Suppressor macrophage treated with lipopolysaccharide for 1 hour (primary cell): ENCODE data around the gene WDR47.
"Not testable (repeated sequence)": the region's sequence is repeated elsewhere in the genome, so short reads cannot be mapped to it uniquely, and the experiment has no call there.

ENCODE experiments used
- DNase-seq, 3 donors: peaks; one replicate each; pipeline ENCODE4 v3.0.0-alpha.2; 2020 to 2022

Gene WDR47

GRCh38 chr1:109050228-109050995 lies 8.5 kb upstream of the WDR47 start:
- DNase-seq, result no peak

GRCh38 chr1:109048335-109048734 lies 6.4 kb upstream of the WDR47 start:
- DNase-seq, result no peak

GRCh38 chr1:109047339-109047738 lies 5.4 kb upstream of the WDR47 start:
- no peak for DNase-seq

GRCh38 chr1:109046671-109047070 lies 4.8 kb upstream of the WDR47 start:
- DNase-seq, result no peak

GRCh38 chr1:109045595-109045994 lies 3.7 kb upstream of the WDR47 start:
- no peak for DNase-seq

- peak; percentile 31 to 52 (median 38) for DNase-seq
Measured at GRCh38 chr1:109040989-109041620, 797 bp downstream of the WDR47 start.

- no peak for DNase-seq
Measured at GRCh38 chr1:109040627-109040988, 1.3 kb downstream of the WDR47 start.

GRCh38 chr1:109034382-109034781 lies 7.5 kb downstream of the WDR47 start:
- no peak for DNase-seq

- not testable (repeated sequence) for DNase-seq
Measured at GRCh38 chr1:109029493-109029892, 12.4 kb downstream of the WDR47 start.

GRCh38 chr1:109027841-109028240 lies 14.1 kb downstream of the WDR47 start:
- DNase-seq, result peak; percentile 2 to 38 (median 29)

- DNase-seq, result no peak
Measured at GRCh38 chr1:109025694-109026093, 16.2 kb downstream of the WDR47 start.

GRCh38 chr1:109024646-109025045 lies 17.3 kb downstream of the WDR47 start:
- DNase-seq, result no peak

- no peak for DNase-seq
Measured at GRCh38 chr1:109020693-109021257, 21.1 kb downstream of the WDR47 start.

- DNase-seq, result not testable (repeated sequence)
Measured at GRCh38 chr1:109017719-109018118, 24.2 kb downstream of the WDR47 start.

- no peak for DNase-seq
Measured at GRCh38 chr1:109017134-109017533, 24.8 kb downstream of the WDR47 start.

GRCh38 chr1:109011335-109011734 lies 30.6 kb downstream of the WDR47 start:
- DNase-seq, result no peak

- not testable (repeated sequence) for DNase-seq
Measured at GRCh38 chr1:108996622-108997021, 45.3 kb downstream of the WDR47 start.

GRCh38 chr1:108983114-108983513 lies 58.8 kb downstream of the WDR47 start:
- no peak for DNase-seq

GRCh38 chr1:108976658-108977057 lies 65.2 kb downstream of the WDR47 start:
- DNase-seq, result no peak

GRCh38 chr1:108972951-108973350 lies 69.0 kb downstream of the WDR47 start:
- DNase-seq, result no peak

GRCh38 chr1:108969346-108969745 lies 72.6 kb downstream of the WDR47 start:
- DNase-seq, result no peak

GRCh38 chr1:108963052-108963686 lies 78.7 kb downstream of the WDR47 start, which contains the start of gene CLCC1:
TSS of gene CLCC1 (minus strand) at chr1:108963484. CDS start at chr1:108950437, 13,047 bp downstream.
- peak; percentile 91 to 95 (median 94) for DNase-seq

GRCh38 chr1:108962681-108963051 lies 79.2 kb downstream of the WDR47 start:
- peak in 2 of 3 donors; percentile 15 to 24 for DNase-seq
